SH-SY5Y (cell line): ENCODE data around the gene PHLDA2.

Experiments
- GATA2 ChIP-seq: IDR thresholded peaks from 2 replicates; pipeline ENCODE4 v1.6.1; 2011; ENCODE audit warnings: mild to moderate bottlenecking, low read depth, low read length
- GATA3 ChIP-seq: IDR thresholded peaks from 2 replicates; pipeline ENCODE4 v1.6.1; 2011; ENCODE audit warnings: low read depth, mild to moderate bottlenecking, low read length, moderate library complexity

DNA sequence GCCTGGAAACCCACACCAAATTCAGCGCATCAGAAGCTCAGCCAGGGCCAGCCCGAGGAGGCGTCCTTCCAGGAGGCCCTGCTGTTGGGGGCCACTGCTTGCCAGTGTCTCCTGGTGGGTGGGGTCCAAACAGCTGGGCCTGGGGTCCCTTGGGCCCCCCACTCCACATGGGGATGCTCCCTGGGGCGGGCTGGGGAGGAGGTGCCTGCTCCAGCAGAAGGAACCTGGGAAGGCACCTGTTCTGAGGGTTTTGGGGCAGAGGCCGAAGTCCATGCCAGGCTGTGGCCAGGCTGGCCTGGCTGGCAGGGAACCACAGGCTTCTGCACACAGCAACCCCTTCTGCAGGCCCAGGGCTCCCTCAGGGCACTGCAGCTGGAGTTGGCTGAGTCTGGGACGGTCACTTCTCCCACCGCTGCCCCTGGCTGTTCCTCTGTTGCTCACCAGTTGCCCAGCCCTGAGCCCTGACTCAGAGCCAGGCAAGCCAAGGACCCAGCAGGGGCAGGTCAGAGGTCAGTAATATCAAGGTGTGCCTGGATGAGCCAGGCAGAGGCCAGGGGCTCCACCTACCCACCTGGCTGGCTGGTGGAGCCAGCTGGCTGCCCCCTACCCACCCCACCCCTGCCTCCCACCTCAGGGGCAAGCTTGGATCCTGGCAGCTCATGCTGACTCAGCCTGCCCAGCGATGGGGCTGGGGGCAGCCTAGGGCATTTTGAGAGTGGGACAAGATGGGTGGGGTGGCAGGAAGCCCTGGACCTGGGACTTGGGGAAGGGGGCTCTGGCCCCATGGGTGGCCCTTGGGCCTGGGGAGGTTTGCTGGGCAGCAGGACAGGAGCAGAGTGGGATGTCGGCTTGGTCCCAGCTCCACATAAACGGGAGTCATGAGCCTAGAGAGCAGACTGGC, 12.0 kb upstream of the PHLDA2 start:
- TF ChIP-seq GATA2 (no peak), GATA3 (no peak)
